A549 (cell line): ENCODE data around the gene HDHD5. TPM values are rescaled to one million over a fixed set of nuclear protein-coding genes. Genes with fewer than 3 reads are reported as not detected.

Source experiments
- ATAC-seq, 2 experiments: fragments of 200-7000 bp in 1 of 2; fragments of >200 bp in 1 of 2; cut with Nextera tagmentation in 1 of 2; cut with Tn5 transposase in 1 of 2; 3 replicates each; pipeline versions ENCODE4 v1.8.0 to v1.9.1; 2018 to 2020; ENCODE audit warnings: mild to moderate bottlenecking in 1 of 2, moderate library complexity in 1 of 2
- CTCF ChIA-PET: fragments of 300-600 bp; sonication (Branson Sonifier 250); formaldehyde crosslinking; extraction: SDS; loops from one replicate; lab custom pipeline; 2021; ENCODE audit warnings: antibody characterized with exemption, inconsistent platforms; lab: Yijun Ruan, JAX
- POLR2A ChIA-PET: fragments of 350-600 bp; formaldehyde crosslinking; extraction: SDS; loops from one replicate; lab custom pipeline; 2021; ENCODE audit warnings: antibody characterized with exemption, inconsistent platforms; lab: Yijun Ruan, JAX
- DNase-seq, 2 experiments: peaks; one replicate each; pipeline versions ENCODE4 v3.0.0 to v3.0.0-alpha.2; 2011 to 2016; ENCODE audit warnings: low read depth in 1 of 2, low spot score in 1 of 2
- FAIRE-seq: peaks from 2 replicates; lab custom pipeline; 2011; peaks lifted over from hg19 to GRCh38; lab: Jason Lieb, UNC
- H3K27ac ChIP-seq, 2 experiments: fragments of >200 bp; sonication (Bioruptor Twin); formaldehyde crosslinking; 3 replicates each; pipeline ENCODE4 v1.5.1; 2016 to 2017
- H3K4me1 ChIP-seq: fragments of >200 bp; sonication (Bioruptor Twin); formaldehyde crosslinking; 3 replicates; pipeline ENCODE4 v1.6.1; 2016
- H3K4me2 ChIP-seq: fragments of >200 bp; sonication (Bioruptor Twin); formaldehyde crosslinking; 3 replicates; pipeline ENCODE4 v1.6.1; 2016
- H3K4me3 ChIP-seq: fragments of >200 bp; sonication (Bioruptor Twin); formaldehyde crosslinking; 3 replicates; pipeline ENCODE4 v1.5.1; 2016
- H3K9me3 ChIP-seq: fragments of >200 bp; sonication (Bioruptor Twin); formaldehyde crosslinking; 3 replicates; pipeline ENCODE4 v1.6.1; 2016
- BHLHE40 ChIP-seq: IDR thresholded peaks from 2 replicates; pipeline ENCODE4 v1.6.1; 2012; ENCODE audit warnings: low read depth, low read length, inconsistent platforms
- CHD2 ChIP-seq: fragments of 150-350 bp; IDR thresholded peaks from 2 replicates; pipeline ENCODE4 v1.6.1; 2014; ENCODE audit warnings: low read length; ENCODE audit not compliant: partially characterized antibody
- EHF ChIP-seq: fragments of 250-450 bp; sonication (Bioruptor Pico); IDR thresholded peaks from 2 replicates; pipeline ENCODE4 v1.5.0; 2020; ENCODE audit warnings: mild to moderate bottlenecking
- EHMT2 ChIP-seq: fragments of 200-600 bp; sonication (generic); IDR thresholded peaks from 2 replicates; pipeline ENCODE4 v1.6.1; 2016; ENCODE audit warnings: antibody characterized with exemption, low read depth, mild to moderate bottlenecking, moderate library complexity
- ESRRA ChIP-seq: fragments of 150-350 bp; IDR thresholded peaks from 2 replicates; pipeline ENCODE4 v1.6.1; 2014; ENCODE audit warnings: mild to moderate bottlenecking, low read length, borderline replicate concordance
- HDAC2 ChIP-seq: fragments of 200-600 bp; sonication (generic); IDR thresholded peaks from 2 replicates; pipeline ENCODE4 v1.6.1; 2016
- HOXB13 ChIP-seq: fragments of 250-450 bp; sonication (Bioruptor Pico); IDR thresholded peaks from 2 replicates; pipeline ENCODE4 v1.5.0; 2020; ENCODE audit warnings: low read depth, mild to moderate bottlenecking, moderate library complexity
- JUN ChIP-seq, 2 experiments: fragments of >200 bp; sonication (Bioruptor Twin); formaldehyde crosslinking; IDR thresholded peaks; 2 replicates in 1 of 2; 3 replicates in 1 of 2; pipeline ENCODE4 v1.6.1; 2016 to 2017
- KDM1A ChIP-seq: fragments of 200-600 bp; sonication (generic); IDR thresholded peaks from 2 replicates; pipeline ENCODE4 v1.6.1; 2016; ENCODE audit warnings: low read depth, mild to moderate bottlenecking
- MAZ ChIP-seq: fragments of 150-350 bp; IDR thresholded peaks from 2 replicates; pipeline ENCODE4 v1.6.1; 2014; ENCODE audit warnings: antibody characterized with exemption, low read depth, low read length, borderline replicate concordance
- NFE2L2 ChIP-seq: fragments of 150-350 bp; conservative IDR thresholded peaks from 2 replicates; pipeline ENCODE4 v1.6.1; 2014; ENCODE audit warnings: low read length
- NPAS2 ChIP-seq: fragments of 250-450 bp; sonication (Bioruptor Pico); IDR thresholded peaks from 2 replicates; pipeline ENCODE4 v1.8.0; 2022; ENCODE audit warnings: mild to moderate bottlenecking, moderate library complexity, borderline replicate concordance
- PBX3 ChIP-seq: IDR thresholded peaks from 2 replicates; pipeline ENCODE4 v1.6.1; 2012
- POLR2A ChIP-seq: IDR thresholded peaks from 2 replicates; pipeline ENCODE4 v1.6.1; 2012; ENCODE audit warnings: mild to moderate bottlenecking, low read length
- RNF2 ChIP-seq: fragments of 200-600 bp; sonication (generic); IDR thresholded peaks from 2 replicates; pipeline ENCODE4 v1.6.1; 2016; ENCODE audit warnings: low read depth, mild to moderate bottlenecking, antibody characterized with exemption, moderate library complexity, borderline replicate concordance
- ZFP36 ChIP-seq: fragments of 450-650 bp; IDR thresholded peaks from 2 replicates; pipeline ENCODE4 v1.6.1; 2014; ENCODE audit warnings: borderline replicate concordance; ENCODE audit not compliant: partially characterized antibody
- ZSCAN20 ChIP-seq: fragments of 250-450 bp; sonication (Bioruptor Pico); IDR thresholded peaks from 2 replicates; pipeline ENCODE4 v1.8.0; 2022; ENCODE audit warnings: mild to moderate bottlenecking, moderate library complexity
- WGBS: methylation state at CpG from one replicate; pipeline ENCODE4 v1.1.6; 2017; ENCODE audit errors: missing lambda C conversion rate; 5-methylcytosine and 5-hydroxymethylcytosine counted together
- polyA plus RNA-seq, 4 experiments: library from polyadenylated mRNA; depleted of rRNA in 3 of 4; stranded (reverse); fragments of >200 nt; fragmentation: RNase III in 1 of 4; extraction: RNeasy Plus Mini Kit Qiagen cat#74134 plus additional on column Dnase treatment in 1 of 4; gene quantifications; 2 replicates in 3 of 4; 3 replicates in 1 of 4; pipeline ENCODE4 v1.2.3, GENCODE V29; 2011 to 2017
- TF ChIP-seq, protein P1 (sequence below): IDR thresholded peaks from 2 replicates; pipeline ENCODE4 v1.6.1; 2012
- TF ChIP-seq, protein P2 (sequence below): fragments of >200 bp; sonication (Bioruptor Twin); formaldehyde crosslinking; IDR thresholded peaks from 3 replicates; pipeline ENCODE4 v1.5.1; 2016
- TF ChIP-seq, protein P3 (sequence below): fragments of >200 bp; sonication (Bioruptor Twin); formaldehyde crosslinking; IDR thresholded peaks from 3 replicates; pipeline ENCODE4 v1.6.1; 2016
- TF ChIP-seq, protein P4 (sequence below): fragments of 150-350 bp; IDR thresholded peaks from 2 replicates; pipeline ENCODE4 v1.6.1; 2014; ENCODE audit warnings: low read depth, mild to moderate bottlenecking, low read length

The HDHD5 gene
- polyA plus RNA-seq, 2 of the 4 experiments (the other 2 are of a cell fraction) = 19.7 to 35.5 TPM

DNA sequence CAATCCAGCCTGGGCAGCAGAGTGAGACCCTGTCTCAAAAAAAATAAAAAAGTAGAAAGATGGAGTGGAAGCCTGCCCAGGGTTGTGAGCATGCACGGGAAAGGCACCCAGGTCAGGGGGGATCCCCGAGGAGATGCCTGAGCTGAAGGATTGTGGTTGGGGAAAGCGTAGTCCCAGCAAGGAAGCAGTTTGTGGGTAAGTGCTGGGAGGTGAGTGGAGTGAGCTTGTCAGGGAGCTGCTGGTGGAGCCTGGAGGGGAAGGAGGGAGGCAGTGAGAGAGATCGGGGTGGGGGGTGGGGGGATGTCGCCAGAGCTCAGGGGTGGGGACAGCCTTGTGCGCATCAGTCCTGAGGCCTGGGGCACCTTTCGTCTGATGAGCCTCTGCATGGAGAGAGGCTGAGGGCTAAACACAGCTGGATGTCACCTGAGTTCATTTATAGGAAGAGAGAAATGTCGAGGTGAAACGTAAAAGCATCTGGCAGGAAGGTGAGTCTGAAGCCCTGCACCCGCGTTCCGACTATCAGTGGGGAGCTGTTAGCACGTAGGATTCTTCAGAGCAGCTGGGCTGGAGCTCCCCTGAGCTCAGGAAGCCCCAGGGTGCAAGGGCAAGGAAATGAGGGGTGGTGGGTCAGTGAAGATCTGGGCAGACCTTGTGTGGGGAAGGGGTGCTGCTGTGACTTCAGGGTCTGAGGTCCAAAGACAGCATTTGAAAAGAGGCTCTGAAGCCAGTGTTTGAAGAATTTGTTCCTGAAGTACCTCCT is 48.1 kb downstream of the HDHD5 start:
- 90% methylated on average over 11 of the region's 13 CpGs for WGBS
- no peak for FAIRE-seq
- POLR2A ChIA-PET = no interaction called here
- H3K4me3 ChIP-seq = no peak overlapping the region
- no peak overlapping the region for H3K27ac ChIP-seq
- H3K4me1 ChIP-seq = peaks cover 5% of the 10 kb centered on the region; the same call in 1 of the 3 replicates
- no peak for ATAC-seq
- DNase-seq = no peak
- TF ChIP-seq EHF (CRISPR knock-in tag) (no peak), BHLHE40 (no peak)
- CTCF ChIA-PET = interaction anchor here (0.6 to 1.5 kb wide), 3 partner anchors 12 to 61 kb away, joined by 3 to 4 read pairs (median 3); no protein-coding TSS in a partner anchor
- H3K9me3 ChIP-seq = no peaks in the 10 kb centered on the region
- no peak overlapping the region for H3K4me2 ChIP-seq

DNA sequence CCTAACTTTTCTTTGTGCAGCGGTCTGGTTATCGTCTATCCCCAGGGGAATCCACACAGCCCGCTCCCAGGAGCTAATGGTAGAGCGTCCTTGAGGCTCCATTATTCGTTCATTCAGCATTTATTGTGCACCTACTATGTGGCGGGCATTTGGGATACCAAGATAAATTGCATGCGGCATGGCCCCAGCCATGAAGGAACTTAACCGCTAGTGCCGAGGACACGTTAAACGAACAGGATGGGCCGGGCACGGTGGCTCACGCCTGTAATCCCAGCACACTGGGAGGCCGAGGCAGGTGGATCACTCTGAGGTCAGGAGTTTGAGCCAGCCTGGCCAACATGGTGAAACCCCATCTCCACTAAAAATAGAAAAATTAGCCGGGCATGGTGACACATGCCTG is 49.1 kb downstream of the HDHD5 start:
- DNase-seq = no peak
- peaks cover 5% of the 10 kb centered on the region; the same call in 1 of the 3 replicates for H3K4me1 ChIP-seq
- no peaks in the 10 kb centered on the region for H3K9me3 ChIP-seq
- TF ChIP-seq ZFP36 (no peak), POLR2A (no peak), HDAC2 (no peak), ESRRA (no peak), KDM1A (no peak), CHD2 (no peak), ZSCAN20 (CRISPR knock-in tag) (no peak), NFE2L2 (no peak), EHMT2 (no peak), MAZ (no peak), PBX3 (no peak), NPAS2 (CRISPR knock-in tag) (no peak), JUN (IDR thresholded peaks at IDR 0.05) (no peak), RNF2 (no peak), HOXB13 (CRISPR knock-in tag) (no peak)
- TF ChIP-seq, protein P1, sequence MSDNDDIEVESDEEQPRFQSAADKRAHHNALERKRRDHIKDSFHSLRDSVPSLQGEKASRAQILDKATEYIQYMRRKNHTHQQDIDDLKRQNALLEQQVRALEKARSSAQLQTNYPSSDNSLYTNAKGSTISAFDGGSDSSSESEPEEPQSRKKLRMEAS = no peak
- TF ChIP-seq, protein P2, sequence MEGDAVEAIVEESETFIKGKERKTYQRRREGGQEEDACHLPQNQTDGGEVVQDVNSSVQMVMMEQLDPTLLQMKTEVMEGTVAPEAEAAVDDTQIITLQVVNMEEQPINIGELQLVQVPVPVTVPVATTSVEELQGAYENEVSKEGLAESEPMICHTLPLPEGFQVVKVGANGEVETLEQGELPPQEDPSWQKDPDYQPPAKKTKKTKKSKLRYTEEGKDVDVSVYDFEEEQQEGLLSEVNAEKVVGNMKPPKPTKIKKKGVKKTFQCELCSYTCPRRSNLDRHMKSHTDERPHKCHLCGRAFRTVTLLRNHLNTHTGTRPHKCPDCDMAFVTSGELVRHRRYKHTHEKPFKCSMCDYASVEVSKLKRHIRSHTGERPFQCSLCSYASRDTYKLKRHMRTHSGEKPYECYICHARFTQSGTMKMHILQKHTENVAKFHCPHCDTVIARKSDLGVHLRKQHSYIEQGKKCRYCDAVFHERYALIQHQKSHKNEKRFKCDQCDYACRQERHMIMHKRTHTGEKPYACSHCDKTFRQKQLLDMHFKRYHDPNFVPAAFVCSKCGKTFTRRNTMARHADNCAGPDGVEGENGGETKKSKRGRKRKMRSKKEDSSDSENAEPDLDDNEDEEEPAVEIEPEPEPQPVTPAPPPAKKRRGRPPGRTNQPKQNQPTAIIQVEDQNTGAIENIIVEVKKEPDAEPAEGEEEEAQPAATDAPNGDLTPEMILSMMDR = no peak
- TF ChIP-seq, protein P3, sequence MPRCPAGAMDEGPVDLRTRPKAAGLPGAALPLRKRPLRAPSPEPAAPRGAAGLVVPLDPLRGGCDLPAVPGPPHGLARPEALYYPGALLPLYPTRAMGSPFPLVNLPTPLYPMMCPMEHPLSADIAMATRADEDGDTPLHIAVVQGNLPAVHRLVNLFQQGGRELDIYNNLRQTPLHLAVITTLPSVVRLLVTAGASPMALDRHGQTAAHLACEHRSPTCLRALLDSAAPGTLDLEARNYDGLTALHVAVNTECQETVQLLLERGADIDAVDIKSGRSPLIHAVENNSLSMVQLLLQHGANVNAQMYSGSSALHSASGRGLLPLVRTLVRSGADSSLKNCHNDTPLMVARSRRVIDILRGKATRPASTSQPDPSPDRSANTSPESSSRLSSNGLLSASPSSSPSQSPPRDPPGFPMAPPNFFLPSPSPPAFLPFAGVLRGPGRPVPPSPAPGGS = no peak
- TF ChIP-seq, protein P4, sequence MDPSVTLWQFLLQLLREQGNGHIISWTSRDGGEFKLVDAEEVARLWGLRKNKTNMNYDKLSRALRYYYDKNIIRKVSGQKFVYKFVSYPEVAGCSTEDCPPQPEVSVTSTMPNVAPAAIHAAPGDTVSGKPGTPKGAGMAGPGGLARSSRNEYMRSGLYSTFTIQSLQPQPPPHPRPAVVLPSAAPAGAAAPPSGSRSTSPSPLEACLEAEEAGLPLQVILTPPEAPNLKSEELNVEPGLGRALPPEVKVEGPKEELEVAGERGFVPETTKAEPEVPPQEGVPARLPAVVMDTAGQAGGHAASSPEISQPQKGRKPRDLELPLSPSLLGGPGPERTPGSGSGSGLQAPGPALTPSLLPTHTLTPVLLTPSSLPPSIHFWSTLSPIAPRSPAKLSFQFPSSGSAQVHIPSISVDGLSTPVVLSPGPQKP = no peak
- TF ChIP-seq, all 56 proteins: peak for 0
- no peak for FAIRE-seq
- POLR2A ChIA-PET = interaction anchor here (0.7 kb wide), 1 partner anchor 138 kb away, joined by 5 read pairs; no protein-coding TSS in a partner anchor
- no peak overlapping the region for H3K4me3 ChIP-seq
- ATAC-seq = no peak
- WGBS = 92% methylated on average over 13 of the region's 16 CpGs
- H3K27ac ChIP-seq = no peak overlapping the region
- CTCF ChIA-PET = interaction anchor here (0.6 to 0.9 kb wide), 2 partner anchors 22 to 125 kb away, joined by 3 to 4 read pairs; no protein-coding TSS in a partner anchor
- no peak overlapping the region for H3K4me2 ChIP-seq
